Kidney (tissue), 14 donors: ENCODE measurements around the gene TMIGD1. TPM values are rescaled to one million over a fixed set of nuclear protein-coding genes. Genes with fewer than 3 reads are reported as not detected.

Source experiments
- DNase-seq, 5 donors: peaks; one replicate each; pipeline ENCODE4 v3.0.0-alpha.2; 2013 to 2020
- FAIRE-seq: peaks from 2 replicates; lab custom pipeline; 2012; peaks lifted over from hg19 to GRCh38; lab: Jason Lieb, UNC
- H3K27ac ChIP-seq, 2 donors: one replicate each; pipeline ENCODE4 v1.7.0; 2013; ENCODE audit warnings: low read depth in 2 of 2, low read length in 2 of 2, inconsistent platforms in 1 of 2
- H3K27me3 ChIP-seq: one replicate; pipeline ENCODE4 v1.7.1; 2013; ENCODE audit warnings: low read length, inconsistent platforms; ENCODE audit not compliant: control insufficient read depth, insufficient read depth
- H3K36me3 ChIP-seq, 3 donors: one replicate each; pipeline versions ENCODE4 v1.7.0 to v1.7.1; 2013; ENCODE audit warnings: low read length in 3 of 3, control low read depth in 1 of 3, inconsistent platforms in 1 of 3; ENCODE audit not compliant: insufficient read depth in 3 of 3, control insufficient read depth in 2 of 3
- H3K4me1 ChIP-seq, 3 donors: one replicate each; pipeline versions ENCODE4 v1.7.0 to v1.7.1; 2013; ENCODE audit warnings: low read length in 3 of 3, inconsistent platforms in 1 of 3, low read depth in 1 of 3; ENCODE audit not compliant: control insufficient read depth in 2 of 3, insufficient read depth in 2 of 3
- H3K4me3 ChIP-seq, 3 donors: one replicate each; pipeline versions ENCODE4 v1.7.0 to v1.8.1; 2013; ENCODE audit warnings: low read length in 3 of 3, control low read depth in 1 of 3, inconsistent platforms in 1 of 3
- H3K9ac ChIP-seq, 3 donors: one replicate each; pipeline versions ENCODE4 v1.7.0 to v1.7.1; 2013; ENCODE audit warnings: low read length in 3 of 3, control low read depth in 1 of 3, inconsistent platforms in 1 of 3
- H3K9me3 ChIP-seq, 3 donors: one replicate each; pipeline versions ENCODE4 v1.7.0 to v1.7.1; 2013; ENCODE audit warnings: low read length in 3 of 3, control low read depth in 1 of 3, inconsistent platforms in 1 of 3; ENCODE audit not compliant: control insufficient read depth in 2 of 3, insufficient read depth in 1 of 3
- CTCF ChIP-seq: IDR thresholded peaks from 3 replicates; pipeline ENCODE4 v1.5.1; 2012; ENCODE audit warnings: mild to moderate bottlenecking, moderate library complexity, borderline replicate concordance; ENCODE audit not compliant: insufficient read depth; ENCODE audit errors: extremely low read depth
- intact Hi-C: fragments of 100-400 bp; cut with DNase I; formaldehyde crosslinking; loops from one replicate; pipeline ENCODE4 v1.11.1; 2022
- polyA plus RNA-seq: library from polyadenylated mRNA; stranded (reverse); fragments of 350-450 nt; fragmentation: Illumina TruSeq; extraction: RNeasy Lipid Tissue Mini Kit (QIAGEN cat#74804); gene quantifications from one replicate; pipeline ENCODE4 v1.2.3, GENCODE V29; 2014; ENCODE audit warnings: low read depth, low replicate concordance; ENCODE audit not compliant: insufficient read depth
- total RNA-seq: library from RNA; stranded (reverse); fragmentation: NEBNext Ultra II Directional; extraction: Animal tissue kit (Norgen Biotek cat#: 25700); gene quantifications from one replicate; pipeline ENCODE4 v1.2.1, GENCODE V29; 2021
- donor health status: control.
- donor health status: control.
- donor health status: control.
- donor health status: control.
- donor health status: control.
- donor health status: DM: yes; HTN: yes; CAD: no.
- donor health status: Normal renal cell carcinoma (clear cell type).

TMIGD1 gene
- total and polyA plus RNA-seq, 2 donors from 2014 or later, result 0.90 TPM; not detected in 1

- DNase-seq, result no peak
- no peaks in the 10 kb centered on the region for H3K27me3 ChIP-seq
- H3K36me3 ChIP-seq, result no peaks in the 10 kb centered on the region
- no peak overlapping the region for H3K4me3 ChIP-seq
- H3K9me3 ChIP-seq, result no peaks in the 10 kb centered on the region
- no peak for TF ChIP-seq CTCF
- FAIRE-seq, result no peak
- peaks cover 0 to 37% (median 22%) of the 10 kb centered on the region in 3 donors for H3K4me1 ChIP-seq
- no peak overlapping the region for H3K27ac ChIP-seq
- H3K9ac ChIP-seq, result no peak overlapping the region
- intact Hi-C loops, result no loop called here
Measured at GRCh38 chr17:30341703-30342249, 7.9 kb upstream of the TMIGD1 start.

GRCh38 chr17:30340801-30341356 lies 7.0 kb upstream of the TMIGD1 start:
- Histone ChIP-seq H3K27me3 (no peaks in the 10 kb centered on the region), H3K36me3 (no peaks in the 10 kb centered on the region), H3K9me3 (no peaks in the 10 kb centered on the region), H3K4me1 (peaks cover 0 to 37% (median 19%) of the 10 kb centered on the region in 3 donors), H3K4me3 (no peak overlapping the region), H3K9ac (peak overlapping the region in 1 of 3 donors; percentile 20), H3K27ac (peak overlapping the region; percentile 11 to 32)
- TF ChIP-seq CTCF, result no peak
- intact Hi-C loops, result no loop called here
- DNase-seq (peak in 1 of 5 donors; percentile 36), FAIRE-seq (no peak)

- TF ChIP-seq CTCF, result no peak
- intact Hi-C loops, result no loop called here
Measured at GRCh38 chr17:30339086-30339485, 5.2 kb upstream of the TMIGD1 start.

More at GRCh38 chr17:30339086-30339485, 5.2 kb upstream of the TMIGD1 start:
- Histone ChIP-seq H3K4me3 (no peak overlapping the region), H3K27me3 (no peaks in the 10 kb centered on the region), H3K9me3 (no peaks in the 10 kb centered on the region), H3K27ac (no peak overlapping the region), H3K36me3 (no peaks in the 10 kb centered on the region), H3K9ac (no peak overlapping the region), H3K4me1 (peaks cover 0 to 30% (median 8%) of the 10 kb centered on the region in 3 donors)
- no peak for FAIRE-seq
- DNase-seq, result no peak
